ENCODE results near the gene NAT9. TPM values are rescaled to one million over a fixed set of nuclear protein-coding genes. Genes with fewer than 3 reads are reported as not detected.

The NAT9 gene
- total and polyA plus RNA-seq, 10 donors, result 25.6 to 48.4 (median 38.5) TPM

DNA sequence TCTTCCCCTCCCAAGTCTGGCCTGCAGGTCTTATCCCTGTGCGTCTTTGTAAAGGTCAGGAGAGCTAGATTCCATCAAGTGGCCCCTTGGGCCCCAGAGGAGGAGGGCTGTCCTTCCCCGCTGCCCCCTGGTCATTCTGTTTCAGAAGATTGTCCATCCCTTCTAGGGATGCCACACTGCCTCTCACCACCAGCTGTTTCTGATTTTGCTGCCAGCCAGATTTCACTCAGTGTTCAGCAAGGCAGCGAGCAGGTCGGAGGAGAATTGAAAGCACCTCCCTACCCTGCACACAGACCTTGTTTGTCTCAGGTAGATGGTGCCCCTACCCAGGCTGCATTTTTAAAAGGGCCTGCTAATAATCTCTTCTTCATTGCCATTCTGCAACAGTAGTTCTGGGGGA, 21.7 kb upstream of the NAT9 start:
- intact Hi-C loops (cut with DNase I; ENCODE audit: low total_unique reads), result loop anchor here (10.0 kb wide), 1 partner anchor 137 kb away; the partner anchor contains the start of gene OTOP3
- TF ChIP-seq, protein P1, sequence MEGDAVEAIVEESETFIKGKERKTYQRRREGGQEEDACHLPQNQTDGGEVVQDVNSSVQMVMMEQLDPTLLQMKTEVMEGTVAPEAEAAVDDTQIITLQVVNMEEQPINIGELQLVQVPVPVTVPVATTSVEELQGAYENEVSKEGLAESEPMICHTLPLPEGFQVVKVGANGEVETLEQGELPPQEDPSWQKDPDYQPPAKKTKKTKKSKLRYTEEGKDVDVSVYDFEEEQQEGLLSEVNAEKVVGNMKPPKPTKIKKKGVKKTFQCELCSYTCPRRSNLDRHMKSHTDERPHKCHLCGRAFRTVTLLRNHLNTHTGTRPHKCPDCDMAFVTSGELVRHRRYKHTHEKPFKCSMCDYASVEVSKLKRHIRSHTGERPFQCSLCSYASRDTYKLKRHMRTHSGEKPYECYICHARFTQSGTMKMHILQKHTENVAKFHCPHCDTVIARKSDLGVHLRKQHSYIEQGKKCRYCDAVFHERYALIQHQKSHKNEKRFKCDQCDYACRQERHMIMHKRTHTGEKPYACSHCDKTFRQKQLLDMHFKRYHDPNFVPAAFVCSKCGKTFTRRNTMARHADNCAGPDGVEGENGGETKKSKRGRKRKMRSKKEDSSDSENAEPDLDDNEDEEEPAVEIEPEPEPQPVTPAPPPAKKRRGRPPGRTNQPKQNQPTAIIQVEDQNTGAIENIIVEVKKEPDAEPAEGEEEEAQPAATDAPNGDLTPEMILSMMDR (IDR thresholded peaks at IDR 0.05 in 8 of 11, conservative IDR thresholded peaks at IDR 0.05 in 3 of 11), result no peak
- no peaks in the 10 kb centered on the region for H3K9me3 ChIP-seq
- 92 to 100% (median 96%) methylated on average over 4 of the region's 4 CpGs for WGBS, 5 donors
- no peak overlapping the region for H3K27ac ChIP-seq
- no peak for DNase-seq
- H3K4me1 ChIP-seq, result no peaks in the 10 kb centered on the region
- H3K4me3 ChIP-seq, result no peak overlapping the region
- H3K36me3 ChIP-seq, result peaks cover 0 to 100% (median 71%) of the 10 kb centered on the region in 6 donors
- H3K27me3 ChIP-seq (replicated peaks in 1 of 7), result no peaks in the 10 kb centered on the region

DNA sequence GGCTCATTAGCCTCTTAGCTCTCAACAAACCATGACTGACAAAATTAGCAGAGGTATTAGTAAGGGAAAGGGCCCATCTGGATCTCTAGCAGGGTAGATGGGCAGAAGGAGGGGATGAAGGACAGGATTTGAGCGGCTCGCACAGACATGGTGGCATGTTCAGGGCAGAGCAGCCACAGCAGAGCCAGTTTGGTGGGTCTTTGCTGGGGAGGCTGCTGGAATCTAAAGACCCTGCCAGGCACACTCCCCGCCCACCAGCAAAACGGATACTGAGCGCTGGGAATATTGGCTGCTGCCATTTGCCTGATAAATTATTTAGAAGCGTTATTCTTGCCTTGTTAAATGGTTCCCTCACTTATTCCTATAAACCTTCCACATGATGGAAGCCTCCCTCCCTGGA, 20.7 kb upstream of the NAT9 start:
- no peak for DNase-seq
- WGBS, 5 donors, result 91 to 99% (median 97%) methylated on average over 5 to 6 of the region's 6 CpGs
- no peak for TF ChIP-seq POLR2A (IDR thresholded peaks at IDR 0.05)
- no peak for TF ChIP-seq POLR2AphosphoS5 (IDR thresholded peaks at IDR 0.05)
- TF ChIP-seq, protein P1 (IDR thresholded peaks at IDR 0.05 in 8 of 11, conservative IDR thresholded peaks at IDR 0.05 in 3 of 11), result no peak
- Histone ChIP-seq H3K27me3 (replicated peaks in 1 of 7) (no peaks in the 10 kb centered on the region), H3K9me3 (no peaks in the 10 kb centered on the region), H3K36me3 (peaks cover 0 to 100% (median 70%) of the 10 kb centered on the region in 6 donors), H3K27ac (no peak overlapping the region), H3K4me1 (no peaks in the 10 kb centered on the region), H3K4me3 (no peak overlapping the region)
- intact Hi-C loops (cut with DNase I; ENCODE audit: low total_unique reads), result loop anchor here (10.0 kb wide), 1 partner anchor 138 kb away; the partner anchor contains the start of gene OTOP3

DNA sequence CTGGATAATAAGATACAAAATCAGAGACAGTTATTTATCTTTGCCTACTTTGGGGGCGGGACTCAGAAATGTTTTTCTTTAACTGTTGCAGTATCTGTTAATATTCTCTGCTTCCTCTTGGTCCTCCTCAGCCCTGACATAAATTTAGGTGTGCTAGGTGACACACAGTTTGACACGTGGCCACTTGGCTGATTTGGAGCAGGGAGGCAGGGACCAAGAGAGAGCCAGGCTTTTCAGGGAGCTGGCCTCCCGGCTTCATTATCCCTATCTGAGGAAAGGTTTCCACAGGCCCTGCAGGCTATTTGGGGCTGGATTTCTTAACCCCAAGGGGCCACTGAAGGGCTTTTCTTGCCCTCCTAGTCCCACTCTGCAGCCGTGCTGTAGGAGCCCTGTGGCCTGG, 20.1 kb upstream of the NAT9 start:
- no peaks in the 10 kb centered on the region for H3K9me3 ChIP-seq
- H3K27me3 ChIP-seq (replicated peaks in 1 of 7), result no peaks in the 10 kb centered on the region
- no peak overlapping the region for H3K4me3 ChIP-seq
- DNase-seq, result no peak
- no peak overlapping the region for H3K27ac ChIP-seq
- H3K4me1 ChIP-seq, result peaks cover 2 to 6% (median 6%) of the 10 kb centered on the region in 6 donors
- H3K36me3 ChIP-seq, result peaks cover 0 to 95% (median 67%) of the 10 kb centered on the region in 6 donors
- intact Hi-C loops (cut with DNase I; ENCODE audit: low total_unique reads), result loop anchor here (10.0 kb wide), 1 partner anchor 139 kb away; the partner anchor contains the start of gene OTOP3
- 75 to 99% (median 92%) methylated on average over 4 of the region's 4 CpGs for WGBS, 5 donors
- TF ChIP-seq, protein P1 (IDR thresholded peaks at IDR 0.05 in 8 of 11, conservative IDR thresholded peaks at IDR 0.05 in 3 of 11), result no peak
- TF ChIP-seq POLR2AphosphoS5 (IDR thresholded peaks at IDR 0.05) (no peak), POLR2A (IDR thresholded peaks at IDR 0.05) (no peak)

DNA sequence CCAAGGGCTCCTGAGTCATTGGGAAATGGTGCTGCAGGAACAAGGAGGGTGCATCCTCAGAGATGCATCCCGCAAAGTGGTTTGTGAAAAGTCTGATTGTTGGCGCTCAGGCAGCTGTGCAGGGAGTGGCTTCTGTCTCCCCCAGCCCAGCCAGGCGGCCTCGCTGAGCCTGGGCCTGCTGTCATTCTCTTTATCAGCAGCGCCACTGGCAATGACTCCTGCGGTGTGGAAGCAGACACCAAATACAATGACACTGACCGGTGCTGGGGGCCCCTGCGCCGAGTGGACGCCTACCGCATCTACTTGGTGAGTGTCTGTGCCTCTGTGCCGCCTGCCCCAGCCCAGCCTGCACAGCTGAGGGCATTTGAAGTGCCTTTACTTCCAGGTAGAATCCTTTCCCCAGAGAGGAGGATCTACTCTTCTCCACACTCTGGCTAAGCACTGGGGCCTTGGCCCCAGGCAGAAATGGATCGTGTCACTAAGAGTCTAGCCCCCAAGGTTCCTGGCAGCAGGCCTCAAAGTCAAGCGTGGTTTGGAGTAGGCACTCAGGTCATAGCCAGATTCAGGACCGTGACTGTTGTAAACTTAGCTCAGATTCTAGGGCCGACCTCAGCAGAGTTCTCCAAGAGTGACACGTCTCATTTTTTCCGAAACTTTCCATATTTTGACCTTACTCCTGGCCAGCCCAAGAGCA, 19.3 kb upstream of the NAT9 start:
- TF ChIP-seq POLR2A (IDR thresholded peaks at IDR 0.05) (no peak), POLR2AphosphoS5 (IDR thresholded peaks at IDR 0.05) (no peak)
- TF ChIP-seq, protein P1 (IDR thresholded peaks at IDR 0.05 in 8 of 11, conservative IDR thresholded peaks at IDR 0.05 in 3 of 11), result no peak
- WGBS, 5 donors, result 89 to 97% (median 95%) methylated on average over 11 to 18 of the region's 18 CpGs
- intact Hi-C loops (cut with DNase I; ENCODE audit: low total_unique reads), result loop anchor here (10.0 kb wide), 1 partner anchor 139 kb away; the partner anchor contains the start of gene OTOP3

More for the DNA sequence above, 19.3 kb upstream of the NAT9 start:
- Histone ChIP-seq H3K9me3 (no peaks in the 10 kb centered on the region), H3K36me3 (peaks cover 0 to 94% (median 63%) of the 10 kb centered on the region in 6 donors), H3K27ac (no peak overlapping the region), H3K4me1 (peaks cover 9 to 14% (median 13%) of the 10 kb centered on the region in 6 donors), H3K27me3 (replicated peaks in 1 of 7) (no peaks in the 10 kb centered on the region), H3K4me3 (no peak overlapping the region)
- no peak for DNase-seq

All from spleen (tissue), 11 donors.